IMR-90 (cell line): ENCODE data around the gene ADAP1. TPM values are rescaled to one million over a fixed set of nuclear protein-coding genes. Genes with fewer than 3 reads are reported as not detected.

ENCODE experiments used
- ATAC-seq: fragments of 200-7000 bp; cut with Tn5 transposase; 2 replicates; pipeline ENCODE4 v1.9.1; 2020; ENCODE audit warnings: low read depth, mild to moderate bottlenecking, moderate library complexity
- BruUV-seq: library from RNA; stranded (reverse); fragments of 400-500 nt; replicated peaks from 2 replicates; lab custom pipeline; 2021; lab: Mats Ljungman, UMichigan
- CTCF ChIA-PET: fragments of 300-600 bp; formaldehyde crosslinking; extraction: SDS; loops from one replicate; lab custom pipeline; 2021; ENCODE audit warnings: antibody characterized with exemption; lab: Yijun Ruan, JAX
- POLR2A ChIA-PET: fragments of 300-600 bp; sonication (Branson Sonifier 250); formaldehyde crosslinking; loops from one replicate; lab custom pipeline; 2022; ENCODE audit warnings: antibody characterized with exemption; ENCODE audit not compliant: unreplicated experiment; lab: Charles Lee
- DNase-seq: peaks from one replicate; pipeline ENCODE4 v3.0.0; 2013
- H2AFZ ChIP-seq: replicated peaks from 2 replicates; pipeline ENCODE3; 2013; ENCODE audit warnings: low read length, mild to moderate bottlenecking; ENCODE audit not compliant: poor library complexity
- H2AK5ac ChIP-seq: 2 replicates; pipeline ENCODE4 v1.6.1; 2013; ENCODE audit warnings: low read depth, low read length, inconsistent platforms
- H2AK9ac ChIP-seq: replicated peaks from 2 replicates; pipeline ENCODE3; 2013; ENCODE audit warnings: mild to moderate bottlenecking, low read depth, low read length, moderate library complexity; ENCODE audit not compliant: poor library complexity
- H2BK120ac ChIP-seq: 2 replicates; pipeline ENCODE4 v1.6.1; 2013; ENCODE audit warnings: low read depth, low read length, inconsistent platforms
- H2BK15ac ChIP-seq: 3 replicates; pipeline ENCODE4 v1.6.1; 2013; ENCODE audit warnings: low read depth, low read length, inconsistent platforms
- H2BK20ac ChIP-seq: 2 replicates; pipeline ENCODE4 v1.6.1; 2013; ENCODE audit warnings: low read depth, mild to moderate bottlenecking, inconsistent platforms, low read length, moderate library complexity
- H2BK5ac ChIP-seq: 2 replicates; pipeline ENCODE4 v1.6.1; 2013; ENCODE audit warnings: mild to moderate bottlenecking, low read depth, low read length, inconsistent platforms; ENCODE audit not compliant: poor library complexity, severe bottlenecking
- H3K14ac ChIP-seq: replicated peaks from 2 replicates; pipeline ENCODE4 v1.6.1; 2013; ENCODE audit warnings: low read depth, low read length, inconsistent platforms
- H3K18ac ChIP-seq: 2 replicates; pipeline ENCODE4 v1.6.1; 2013; ENCODE audit warnings: low read depth, low read length, control low read depth
- H3K23ac ChIP-seq: 2 replicates; pipeline ENCODE4 v1.6.1; 2013; ENCODE audit warnings: low read depth, low read length, inconsistent platforms
- H3K27ac ChIP-seq: 2 replicates; pipeline ENCODE4 v1.5.1; 2013; ENCODE audit warnings: mild to moderate bottlenecking, control low read depth, low read length; ENCODE audit not compliant: insufficient read depth
- H3K27me3 ChIP-seq: 2 replicates; pipeline ENCODE4 v1.6.1; 2013; ENCODE audit warnings: low read length; ENCODE audit not compliant: control insufficient read depth, insufficient read depth
- H3K36me3 ChIP-seq: 2 replicates; pipeline ENCODE4 v1.6.1; 2013; ENCODE audit warnings: low read length, mixed read lengths; ENCODE audit not compliant: control insufficient read depth, insufficient read depth
- H3K4ac ChIP-seq: 2 replicates; pipeline ENCODE4 v1.6.1; 2013; ENCODE audit warnings: low read depth, low read length, inconsistent platforms
- H3K4me1 ChIP-seq: 2 replicates; pipeline ENCODE4 v1.6.1; 2013; ENCODE audit warnings: low read length, mixed read lengths; ENCODE audit not compliant: control insufficient read depth, insufficient read depth
- H3K4me2 ChIP-seq: 2 replicates; pipeline ENCODE4 v1.6.1; 2013; ENCODE audit warnings: low read depth, mild to moderate bottlenecking, control low read depth, low read length, moderate library complexity
- H3K4me3 ChIP-seq: 2 replicates; pipeline ENCODE4 v1.5.1; 2013; ENCODE audit warnings: low read depth, mild to moderate bottlenecking, control low read depth, low read length, moderate library complexity; ENCODE audit not compliant: insufficient read depth
- H3K56ac ChIP-seq: 2 replicates; pipeline ENCODE4 v1.6.1; 2013; ENCODE audit warnings: low read length, inconsistent platforms; ENCODE audit not compliant: insufficient read depth; ENCODE audit errors: extremely low read depth
- H3K79me1 ChIP-seq, 2 experiments: 2 replicates each; pipeline ENCODE4 v1.6.1; 2013; ENCODE audit warnings: low read length in 2 of 2, inconsistent platforms in 1 of 2, low read depth in 1 of 2
- H3K9ac ChIP-seq: 2 replicates; pipeline ENCODE4 v1.6.1; 2013; ENCODE audit warnings: low read depth, low read length, control low read depth
- H3K9me1 ChIP-seq: 2 replicates; pipeline ENCODE4 v1.6.1; 2013; ENCODE audit warnings: low read length, inconsistent platforms; ENCODE audit not compliant: insufficient read depth
- H3K9me3 ChIP-seq: 2 replicates; pipeline ENCODE4 v1.6.1; 2013; ENCODE audit warnings: low read length; ENCODE audit not compliant: control insufficient read depth, insufficient read depth
- H4K20me1 ChIP-seq: 2 replicates; pipeline ENCODE4 v1.6.1; 2013; ENCODE audit warnings: low read length, inconsistent platforms; ENCODE audit not compliant: insufficient read depth
- H4K5ac ChIP-seq: 2 replicates; pipeline ENCODE4 v1.6.1; 2013; ENCODE audit warnings: mild to moderate bottlenecking, low read depth, low read length, control low read depth
- H4K8ac ChIP-seq, 2 experiments: 2 replicates each; pipeline ENCODE4 v1.6.1; 2013; ENCODE audit warnings: low read depth in 2 of 2, low read length in 2 of 2, control low read depth in 1 of 2, inconsistent platforms in 1 of 2
- H4K91ac ChIP-seq: 2 replicates; pipeline ENCODE4 v1.6.1; 2013; ENCODE audit warnings: low read depth, low read length, inconsistent platforms; ENCODE audit not compliant: insufficient read depth
- ELK1 ChIP-seq: fragments of 150-350 bp; IDR thresholded peaks from 2 replicates; pipeline ENCODE4 v1.6.1; 2016; ENCODE audit warnings: low read depth, mild to moderate bottlenecking, low read length, moderate library complexity, borderline replicate concordance
- MAFK ChIP-seq: IDR thresholded peaks from 2 replicates; pipeline ENCODE4 v1.6.1; 2012; ENCODE audit warnings: low read depth, low read length, improper control_type of control experiment
- MAZ ChIP-seq: IDR thresholded peaks from 2 replicates; pipeline ENCODE4 v1.6.1; 2012; ENCODE audit warnings: low read depth, mild to moderate bottlenecking, low read length, improper control_type of control experiment, moderate library complexity, borderline replicate concordance
- NFE2L2 ChIP-seq: fragments of 150-350 bp; IDR thresholded peaks from 2 replicates; pipeline ENCODE4 v1.6.1; 2016; ENCODE audit warnings: low read depth, mild to moderate bottlenecking, low read length
- RCOR1 ChIP-seq: IDR thresholded peaks from 2 replicates; pipeline ENCODE4 v1.6.1; 2012; ENCODE audit warnings: mild to moderate bottlenecking, low read length, improper control_type of control experiment; ENCODE audit not compliant: insufficient replicate concordance
- whole genome bisulfite sequencing, 2 experiments: methylation state at CpG; one replicate each; pipeline versions ENCODE4 v1.1.5 to v1.1.7; 2013; ENCODE audit warnings: missing lambda C conversion rate in 2 of 2; ENCODE audit not compliant: insufficient read length in 1 of 2; ENCODE audit errors: extremely low coverage in 2 of 2; 5-methylcytosine and 5-hydroxymethylcytosine counted together
- dilution Hi-C: fragments of 300-500 bp; cut with HindIII; formaldehyde crosslinking; loops from one replicate; pipeline ENCODE4 v1.14.3; 2018; ENCODE audit warnings: low sequenced_read_pairs; ENCODE audit not compliant: unreplicated experiment
- in situ Hi-C: fragments of 300-500 bp; cut with MboI; formaldehyde crosslinking; loops from 3 replicates; pipeline ENCODE4 v1.14.3; 2019; ENCODE audit warnings: low sequenced_read_pairs, inconsistent platforms, mixed read lengths
- intact Hi-C: fragments of 100-400 bp; cut with micrococcal nuclease; formaldehyde crosslinking; loops from 2 replicates; pipeline ENCODE4 v1.10.0; 2022
- polyA plus RNA-seq, 3 experiments: library from polyadenylated mRNA; depleted of rRNA; stranded (reverse); fragments of >200 nt; gene quantifications; 2 replicates each; pipeline ENCODE4 v1.2.3, GENCODE V29; 2012; ENCODE audit warnings: low replicate concordance in 1 of 3
- total RNA-seq: library from RNA; depleted of rRNA; stranded (reverse); fragments of >200 nt; gene quantifications from 2 replicates; pipeline ENCODE4 v1.2.3, GENCODE V29; 2012

Gene ADAP1
- total and polyA plus RNA-seq, 2 of the 4 experiments (the other 2 are of a cell fraction), result 1.4 to 2.0 TPM

- Histone ChIP-seq H2AFZ (peak overlapping the region; percentile 77), H3K56ac (no peak overlapping the region), H4K5ac (peak overlapping the region; percentile 45; the same call in 1 of the 2 replicates), H4K91ac (no peak overlapping the region; the same call in 1 of the 2 replicates), H3K27ac (no peak overlapping the region), H2AK5ac (no peak overlapping the region), H3K9me1 (no peaks in the 10 kb centered on the region), H3K9me3 (no peaks in the 10 kb centered on the region), H3K14ac (no peak overlapping the region), H2AK9ac (peak overlapping the region; percentile 78), H3K18ac (no peak overlapping the region), H2BK5ac (no peak overlapping the region), H3K4me1 (peaks cover 9% of the 10 kb centered on the region), H2BK120ac (no peak overlapping the region), H3K36me3 (peaks cover 6% of the 10 kb centered on the region; the same call in 1 of the 2 replicates), H2BK15ac (no peak overlapping the region), H3K4ac (no peak overlapping the region), H3K23ac (no peak overlapping the region), H3K4me2 (0 out of 2 replicates have a peak overlapping the region, but pooled peaks have one; percentile 25), H4K20me1 (no peaks in the 10 kb centered on the region), H3K27me3 (no peaks in the 10 kb centered on the region), H2BK20ac (no peak overlapping the region), H4K8ac (peak overlapping the region in 1 of 2 experiments; percentile 36; a peak in 2 of 4 replicates), H3K9ac (no peak overlapping the region), H3K4me3 (no peak overlapping the region), H3K79me1 (no peaks in the 10 kb centered on the region)
- no peak for DNase-seq
- intact Hi-C loops (loop anchor here (10.0 kb wide), 1 partner anchor 144 kb away; the partner anchor contains the start of gene GPR146), dilution Hi-C loops (no loop called here), in situ Hi-C loops (no loop called here)
- CTCF ChIA-PET, result no interaction called here
- BruUV-seq, result no TSS peak
- ATAC-seq, result peak; percentile 2; the same call in 1 of the 2 replicates
- POLR2A ChIA-PET, result no interaction called here
- 33% methylated on average over 2 of the region's 8 CpGs; no CpG with 5 or more reads in 1 of the 2 experiments for WGBS, 2 experiments
- TF ChIP-seq ELK1 (no peak), MAFK (no peak), MAZ (no peak), NFE2L2 (no peak), RCOR1 (no peak)
Observed at GRCh38 chr7:901041-901387, 53.5 kb downstream of the ADAP1 start.
